OCI-LY7 (cell line): ENCODE measurements around the gene GPNMB.

Experiments used
- CTCF ChIP-seq: fragments of 200-600 bp; sonication (generic); conservative IDR thresholded peaks from 2 replicates; pipeline ENCODE4 v1.5.1; 2014; ENCODE audit warnings: mild to moderate bottlenecking, antibody characterized with exemption, low read length, moderate library complexity, mixed read lengths
- EZH2phosphoT487 ChIP-seq: fragments of 200-600 bp; sonication (generic); IDR thresholded peaks from 2 replicates; pipeline ENCODE4 v1.6.1; 2018; ENCODE audit warnings: low read depth, borderline replicate concordance, mild to moderate bottlenecking, mixed run types, antibody characterized with exemption, low read length, moderate library complexity, mixed read lengths

- TF ChIP-seq CTCF (no peak), EZH2phosphoT487 (no peak)
These were observed 39.6 kb upstream of the GPNMB start for GRCh38 chr7:23207021-23207420.
